GM21423 (cell line): Measurements from ENCODE around the gene DHRS3.

ENCODE experiments used
- ATAC-seq: cut with Tn5 transposase; IDR thresholded peaks from one replicate; pipeline ENCODE4 v1.9.1; 2021; ENCODE audit warnings: mild to moderate bottlenecking, moderate library complexity; ENCODE audit not compliant: unreplicated experiment

DHRS3 gene

DNA sequence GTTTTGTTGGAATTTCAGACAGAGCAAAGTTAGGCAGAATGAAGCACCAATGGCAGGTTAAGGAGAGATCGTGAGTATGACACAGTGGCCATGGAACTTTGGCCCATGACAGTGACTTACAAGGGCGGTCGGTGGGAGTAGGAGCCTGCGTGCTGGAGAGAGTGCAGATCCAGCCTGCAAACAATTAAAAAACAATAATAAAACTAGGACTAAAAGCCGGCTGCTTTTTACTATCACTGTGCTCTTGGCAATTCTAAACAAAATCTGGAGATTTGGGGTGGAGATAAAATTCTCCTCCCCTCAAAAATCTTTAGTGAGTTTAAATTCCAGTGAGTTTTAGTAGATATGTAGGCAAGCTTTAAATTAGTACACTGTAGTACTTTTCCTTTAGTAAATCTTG, 96.9 kb downstream of the DHRS3 start:
- no peak for ATAC-seq

GRCh38 chr1:12519693-12520364, 98.2 kb downstream of the DHRS3 start:
- no peak for ATAC-seq

- no peak for ATAC-seq
Observed at GRCh38 chr1:12518931-12519692, 98.9 kb downstream of the DHRS3 start.
